Measurements from ENCODE around the gene LAMA3. TPM values are rescaled to one million over a fixed set of nuclear protein-coding genes. Genes with fewer than 3 reads are reported as not detected.

The LAMA3 gene
- total RNA-seq, 3 donors from 2014 or later (not counting 1 experiment from before 2014, with no cell fraction given) = not detected

DNA sequence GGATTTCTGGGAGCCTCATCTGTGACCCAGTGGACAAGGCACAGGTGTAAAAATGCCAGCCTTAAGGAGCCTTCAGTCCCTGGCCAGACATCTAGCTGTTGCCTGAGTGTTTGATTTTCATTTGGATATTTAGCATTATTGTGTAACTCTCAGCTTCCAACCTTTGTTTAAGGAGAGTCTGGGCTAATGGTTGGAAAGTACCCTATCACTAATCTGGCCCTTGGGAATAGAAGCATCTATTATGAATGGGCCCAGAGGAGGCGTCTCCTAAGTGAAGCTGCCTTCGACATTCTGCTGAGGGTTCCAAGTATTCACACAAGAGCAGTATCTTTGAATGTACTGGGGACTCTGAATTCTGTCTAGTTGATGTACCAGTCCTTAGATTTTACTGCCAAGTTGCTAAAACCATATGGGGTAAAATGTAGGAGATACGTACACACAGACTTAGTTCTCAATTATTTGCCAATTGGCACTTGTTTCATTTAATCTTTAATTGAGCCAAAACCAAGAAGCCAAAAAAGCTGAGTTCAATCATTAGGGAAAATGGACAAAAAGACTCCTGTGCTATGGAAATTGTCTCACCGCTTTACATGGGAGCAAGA lies 19.3 kb upstream of the LAMA3 start:
- H3K36me3 Mint-ChIP-seq = no peaks in the 10 kb centered on the region
- peaks cover 0 to 5% of the 10 kb centered on the region in 2 donors for H3K4me1 Mint-ChIP-seq
- no peak overlapping the region for H3K27ac Mint-ChIP-seq
- Histone ChIP-seq H3K9me3 (ENCODE audit: control insufficient read depth, insufficient read depth, low read length) (no peaks in the 10 kb centered on the region), H3K27ac (ENCODE audit: low read length) (no peak overlapping the region), H3K36me3 (ENCODE audit: control insufficient read depth, insufficient read depth, low read length) (no peaks in the 10 kb centered on the region), H3K4me3 (ENCODE audit: low read length) (no peak overlapping the region), H3K4me1 (ENCODE audit: control insufficient read depth, insufficient read depth, low read length) (no peaks in the 10 kb centered on the region), H3K27me3 (ENCODE audit: control insufficient read depth, insufficient read depth, low read length) (no peaks in the 10 kb centered on the region)
- H3K9me3 Mint-ChIP-seq = no peaks in the 10 kb centered on the region
- WGBS (ENCODE audit: insufficient coverage) = 98% methylated on average over 4 of the region's 4 CpGs
- ATAC-seq = no peak
- H3K27me3 Mint-ChIP-seq (ENCODE audit: low read depth in 2 of 2) = peaks cover 8 to 24% of the 10 kb centered on the region in 2 donors
- TF ChIP-seq, protein P1, sequence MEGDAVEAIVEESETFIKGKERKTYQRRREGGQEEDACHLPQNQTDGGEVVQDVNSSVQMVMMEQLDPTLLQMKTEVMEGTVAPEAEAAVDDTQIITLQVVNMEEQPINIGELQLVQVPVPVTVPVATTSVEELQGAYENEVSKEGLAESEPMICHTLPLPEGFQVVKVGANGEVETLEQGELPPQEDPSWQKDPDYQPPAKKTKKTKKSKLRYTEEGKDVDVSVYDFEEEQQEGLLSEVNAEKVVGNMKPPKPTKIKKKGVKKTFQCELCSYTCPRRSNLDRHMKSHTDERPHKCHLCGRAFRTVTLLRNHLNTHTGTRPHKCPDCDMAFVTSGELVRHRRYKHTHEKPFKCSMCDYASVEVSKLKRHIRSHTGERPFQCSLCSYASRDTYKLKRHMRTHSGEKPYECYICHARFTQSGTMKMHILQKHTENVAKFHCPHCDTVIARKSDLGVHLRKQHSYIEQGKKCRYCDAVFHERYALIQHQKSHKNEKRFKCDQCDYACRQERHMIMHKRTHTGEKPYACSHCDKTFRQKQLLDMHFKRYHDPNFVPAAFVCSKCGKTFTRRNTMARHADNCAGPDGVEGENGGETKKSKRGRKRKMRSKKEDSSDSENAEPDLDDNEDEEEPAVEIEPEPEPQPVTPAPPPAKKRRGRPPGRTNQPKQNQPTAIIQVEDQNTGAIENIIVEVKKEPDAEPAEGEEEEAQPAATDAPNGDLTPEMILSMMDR (IDR thresholded peaks at IDR 0.05) = no peak
- intact Hi-C loops (cut with micrococcal nuclease) = no loop called here
- DNase-seq = no peak
- H3K4me3 Mint-ChIP-seq = no peak overlapping the region

DNA sequence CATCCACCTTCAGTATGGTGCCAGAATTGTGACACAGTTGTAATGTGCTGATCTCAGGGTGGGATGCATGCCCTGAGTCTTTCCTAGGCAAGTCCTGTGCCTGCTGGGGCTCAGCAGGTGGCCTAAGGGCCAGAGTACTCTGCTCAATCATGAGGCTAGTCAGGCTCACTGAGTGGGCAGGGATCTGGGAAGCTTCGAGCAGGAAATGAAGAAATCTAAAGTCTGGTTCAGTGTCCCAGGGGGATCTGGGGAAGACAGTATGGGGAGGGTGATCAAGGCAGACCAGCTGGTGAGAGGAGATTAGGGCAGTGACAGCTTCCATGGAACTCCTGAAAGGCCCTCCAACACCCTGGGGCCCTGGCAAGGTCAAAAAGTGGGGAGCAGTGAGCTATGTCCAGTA lies 17.7 kb upstream of the LAMA3 start:
- Mint-ChIP-seq H3K27ac (no peak overlapping the region), H3K27me3 (ENCODE audit: low read depth in 2 of 2) (peaks cover 12 to 30% of the 10 kb centered on the region in 2 donors), H3K36me3 (no peaks in the 10 kb centered on the region), H3K9me3 (no peaks in the 10 kb centered on the region), H3K4me3 (no peak overlapping the region), H3K4me1 (no peaks in the 10 kb centered on the region)
- no peak for DNase-seq
- no peaks in the 10 kb centered on the region for H3K27me3 ChIP-seq (ENCODE audit: control insufficient read depth, insufficient read depth, low read length)
- no peak for ATAC-seq
- no peaks in the 10 kb centered on the region for H3K9me3 ChIP-seq (ENCODE audit: control insufficient read depth, insufficient read depth, low read length)
- H3K36me3 ChIP-seq (ENCODE audit: control insufficient read depth, insufficient read depth, low read length) = no peaks in the 10 kb centered on the region
- H3K27ac ChIP-seq (ENCODE audit: low read length) = no peak overlapping the region
- intact Hi-C loops (cut with micrococcal nuclease) = no loop called here
- 70% methylated on average over 1 of the region's 1 CpG for WGBS (ENCODE audit: insufficient coverage)
- no peaks in the 10 kb centered on the region for H3K4me1 ChIP-seq (ENCODE audit: control insufficient read depth, insufficient read depth, low read length)
- TF ChIP-seq, protein P1 (IDR thresholded peaks at IDR 0.05) = no peak
- no peak overlapping the region for H3K4me3 ChIP-seq (ENCODE audit: low read length)

DNA sequence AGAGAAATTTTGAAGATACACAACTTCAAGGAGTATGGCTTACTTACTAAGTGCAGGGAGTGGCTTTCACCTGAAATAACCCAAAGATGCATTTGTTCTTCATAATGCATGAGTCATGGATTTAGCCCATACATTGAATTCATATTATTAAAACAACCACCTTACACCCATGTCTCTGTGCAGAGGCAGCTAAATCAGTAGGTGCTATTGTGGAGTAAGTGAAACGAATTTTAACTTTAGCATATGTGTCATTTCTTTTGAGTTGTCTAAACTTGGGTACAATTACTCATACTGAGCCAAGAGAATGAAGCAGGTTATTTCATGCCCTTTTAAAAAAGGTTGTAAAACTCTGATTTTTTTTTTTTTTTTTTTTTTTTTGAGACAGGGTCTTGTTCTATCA lies 15.5 kb upstream of the LAMA3 start:
- no peaks in the 10 kb centered on the region for H3K27me3 ChIP-seq (ENCODE audit: control insufficient read depth, insufficient read depth, low read length)
- DNase-seq (no peak), ATAC-seq (no peak)
- intact Hi-C loops (cut with micrococcal nuclease) = no loop called here
- TF ChIP-seq, protein P1 (IDR thresholded peaks at IDR 0.05) = no peak
- H3K36me3 ChIP-seq (ENCODE audit: control insufficient read depth, insufficient read depth, low read length) = no peaks in the 10 kb centered on the region
- no peaks in the 10 kb centered on the region for H3K36me3 Mint-ChIP-seq
- H3K9me3 Mint-ChIP-seq = no peaks in the 10 kb centered on the region
- no peak overlapping the region for H3K27ac ChIP-seq (ENCODE audit: low read length)
- 50% methylated on average over 1 of the region's 1 CpG for WGBS (ENCODE audit: insufficient coverage)
- H3K27ac Mint-ChIP-seq = no peak overlapping the region
- peaks cover 16 to 30% of the 10 kb centered on the region in 2 donors for H3K27me3 Mint-ChIP-seq (ENCODE audit: low read depth in 2 of 2)
- H3K4me3 ChIP-seq (ENCODE audit: low read length) = no peak overlapping the region
- no peaks in the 10 kb centered on the region for H3K4me1 Mint-ChIP-seq
- H3K9me3 ChIP-seq (ENCODE audit: control insufficient read depth, insufficient read depth, low read length) = no peaks in the 10 kb centered on the region
- no peaks in the 10 kb centered on the region for H3K4me1 ChIP-seq (ENCODE audit: control insufficient read depth, insufficient read depth, low read length)
- H3K4me3 Mint-ChIP-seq = no peak overlapping the region

DNA sequence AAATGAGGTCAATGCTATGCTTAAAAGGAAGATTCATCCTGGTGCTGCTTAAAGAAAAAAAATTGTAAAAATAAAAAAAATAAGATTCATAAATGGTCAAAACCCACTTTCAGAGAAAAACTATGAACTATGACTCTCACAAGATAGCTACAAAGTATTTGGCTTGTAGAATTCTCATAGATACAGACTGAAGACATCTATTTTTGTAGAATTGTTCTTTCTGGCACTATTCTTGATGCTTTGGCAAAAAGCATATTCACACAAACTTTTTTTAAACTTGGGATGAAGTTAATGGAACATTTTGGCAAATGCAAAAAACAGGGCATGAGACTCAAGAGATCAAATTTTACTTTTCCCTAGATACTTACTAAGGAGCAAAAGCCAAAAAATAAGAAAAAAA lies 14.0 kb upstream of the LAMA3 start:
- intact Hi-C loops (cut with micrococcal nuclease) = no loop called here
- Histone ChIP-seq H3K4me1 (ENCODE audit: control insufficient read depth, insufficient read depth, low read length) (no peaks in the 10 kb centered on the region), H3K9me3 (ENCODE audit: control insufficient read depth, insufficient read depth, low read length) (no peaks in the 10 kb centered on the region), H3K27me3 (ENCODE audit: control insufficient read depth, insufficient read depth, low read length) (no peaks in the 10 kb centered on the region), H3K27ac (ENCODE audit: low read length) (no peak overlapping the region), H3K4me3 (ENCODE audit: low read length) (no peak overlapping the region), H3K36me3 (ENCODE audit: control insufficient read depth, insufficient read depth, low read length) (no peaks in the 10 kb centered on the region)
- Mint-ChIP-seq H3K4me1 (no peaks in the 10 kb centered on the region), H3K27me3 (ENCODE audit: low read depth in 2 of 2) (peaks cover 19 to 28% of the 10 kb centered on the region in 2 donors), H3K9me3 (no peaks in the 10 kb centered on the region), H3K27ac (no peak overlapping the region), H3K36me3 (no peaks in the 10 kb centered on the region), H3K4me3 (no peak overlapping the region)
- TF ChIP-seq, protein P1 (IDR thresholded peaks at IDR 0.05) = no peak
- ATAC-seq (no peak), DNase-seq (no peak)

All from natural killer cell (primary cell).